B cell (primary cell): Measurements from ENCODE around the gene CDCA7. TPM values are rescaled to one million over a fixed set of nuclear protein-coding genes. Genes with fewer than 3 reads are reported as not detected.

Experiments
- ATAC-seq: fragments of 200-7000 bp; cut with Tn5 transposase; one replicate; pipeline ENCODE4 v1.10.0; 2021; ENCODE audit warnings: low read depth, mild to moderate bottlenecking, moderate number of reproducible peaks, moderate library complexity
- CTCF ChIA-PET: fragments of 350-600 bp; sonication (Branson Sonifier 250); formaldehyde crosslinking; loops from one replicate; lab custom pipeline; 2021; ENCODE audit warnings: antibody characterized with exemption, inconsistent platforms; lab: Charles Lee
- POLR2A ChIA-PET: fragments of 350-600 bp; sonication (Branson Sonifier 250); formaldehyde crosslinking; loops from one replicate; lab custom pipeline; 2021; ENCODE audit warnings: antibody characterized with exemption; lab: Charles Lee
- DNase-seq: peaks from one replicate; pipeline ENCODE4 v3.0.0; 2013
- H2AFZ ChIP-seq: 2 replicates; pipeline ENCODE4 v1.6.1; 2012; ENCODE audit warnings: mild to moderate bottlenecking, low read depth, low read length; ENCODE audit not compliant: insufficient read depth, poor library complexity, severe bottlenecking
- H3K27ac ChIP-seq, 2 donors: 1 replicate in 1 of 2; 2 replicates in 1 of 2; pipeline ENCODE4 v1.5.1; 2012 to 2013; ENCODE audit warnings: low read length in 2 of 2, mild to moderate bottlenecking in 2 of 2, moderate library complexity in 1 of 2
- H3K27me3 ChIP-seq, 4 experiments: fragments of 200-600 bp in 1 of 4; sonication (generic) in 1 of 4; replicated peaks in 1 of 4; 1 replicate in 2 of 4; 2 replicates in 2 of 4; pipeline versions ENCODE4 v1.6.1 to v1.7.0; 2013 to 2016; ENCODE audit warnings: low read length in 3 of 4, mild to moderate bottlenecking in 2 of 4, mixed read lengths in 1 of 4, moderate library complexity in 1 of 4; ENCODE audit not compliant: insufficient read depth in 4 of 4, control insufficient read depth in 3 of 4; ENCODE audit errors: control extremely low read depth in 1 of 4
- H3K36me3 ChIP-seq, 2 experiments: replicated peaks in 1 of 2; 1 replicate in 1 of 2; 2 replicates in 1 of 2; pipeline versions ENCODE4 v1.6.1 to v1.7.1; 2013; ENCODE audit warnings: low read length in 1 of 2; ENCODE audit not compliant: insufficient read depth in 2 of 2, control insufficient read depth in 1 of 2; ENCODE audit errors: control extremely low read depth in 1 of 2, extremely low read depth in 1 of 2
- H3K4me1 ChIP-seq, 2 donors: fragments of 200-600 bp in 1 of 2; sonication (generic) in 1 of 2; 1 replicate in 1 of 2; 2 replicates in 1 of 2; pipeline versions ENCODE4 v1.5.1 to v1.6.1; 2013 to 2017; ENCODE audit warnings: low read length in 2 of 2; ENCODE audit not compliant: control insufficient read depth in 2 of 2, insufficient read depth in 2 of 2
- H3K4me2 ChIP-seq: replicated peaks from 2 replicates; pipeline ENCODE3; 2012; ENCODE audit warnings: mild to moderate bottlenecking, low read depth, low read length; ENCODE audit not compliant: poor library complexity, severe bottlenecking
- H3K4me3 ChIP-seq, 5 experiments: fragments of 200-600 bp in 1 of 5; sonication (generic) in 1 of 5; 1 replicate in 3 of 5; 2 replicates in 2 of 5; pipeline versions ENCODE4 v1.5.1 to v1.7.0; 2011 to 2016; ENCODE audit warnings: low read length in 4 of 5, mild to moderate bottlenecking in 4 of 5, low read depth in 2 of 5, control low read depth in 1 of 5, moderate library complexity in 1 of 5; ENCODE audit not compliant: insufficient read depth in 1 of 5; ENCODE audit errors: control extremely low read depth in 1 of 5, extremely low read depth in 1 of 5
- H3K79me2 ChIP-seq: fragments of 200-600 bp; sonication (generic); one replicate; pipeline ENCODE4 v1.6.0; 2016; ENCODE audit warnings: low read length; ENCODE audit not compliant: control insufficient read depth, insufficient read depth
- H3K9ac ChIP-seq: fragments of 200-600 bp; sonication (generic); 2 replicates; pipeline ENCODE4 v1.6.1; 2017; ENCODE audit warnings: mild to moderate bottlenecking, low read length, moderate library complexity
- H3K9me3 ChIP-seq, 3 donors: one replicate each; pipeline versions ENCODE4 v1.6.1 to v1.7.1; 2013; ENCODE audit warnings: low read length in 2 of 3; ENCODE audit not compliant: control insufficient read depth in 2 of 3, insufficient read depth in 1 of 3; ENCODE audit errors: control extremely low read depth in 1 of 3
- H4K20me1 ChIP-seq: 2 replicates; pipeline ENCODE4 v1.6.0; 2012; ENCODE audit warnings: mild to moderate bottlenecking, low read length; ENCODE audit not compliant: insufficient read depth, control insufficient read depth, poor library complexity, severe bottlenecking
- H3K27ac Mint-ChIP-seq: one replicate; pipeline ENCODE4 v1.8.0; 2021; ENCODE audit warnings: mixed read lengths
- H3K27me3 Mint-ChIP-seq: one replicate; pipeline ENCODE4 v1.8.0; 2021; ENCODE audit warnings: mixed read lengths
- H3K4me1 Mint-ChIP-seq: one replicate; pipeline ENCODE4 v1.8.0; 2021; ENCODE audit warnings: mixed read lengths
- H3K4me3 Mint-ChIP-seq: one replicate; pipeline ENCODE4 v1.8.0; 2021; ENCODE audit warnings: mixed read lengths
- H3K9me3 Mint-ChIP-seq: one replicate; pipeline ENCODE4 v1.8.0; 2022; ENCODE audit warnings: mixed read lengths; ENCODE audit not compliant: insufficient read depth
- EZH2 ChIP-seq: IDR thresholded peaks from 2 replicates; pipeline ENCODE4 v1.6.1; 2012; ENCODE audit warnings: borderline replicate concordance, low read depth, mild to moderate bottlenecking, moderate library complexity, low read length; ENCODE audit not compliant: insufficient read depth, poor library complexity, severe bottlenecking
- WGBS: methylation state at CpG from one replicate; pipeline ENCODE4 v1.1.5; 2013; ENCODE audit warnings: missing lambda C conversion rate; ENCODE audit not compliant: insufficient coverage; 5-methylcytosine and 5-hydroxymethylcytosine counted together
- intact Hi-C: fragments of 100-400 bp; cut with micrococcal nuclease; formaldehyde crosslinking; loops from one replicate; pipeline ENCODE4 v1.10.0; 2022
- polyA plus RNA-seq: library from polyadenylated mRNA; depleted of rRNA; stranded (reverse); fragments of >200 nt; gene quantifications from 2 replicates; pipeline ENCODE4 v1.2.3, GENCODE V29; 2012
- total RNA-seq, 2 donors: library from RNA; stranded (reverse); fragments of 120-200 nt in 1 of 2; gene quantifications; 1 replicate in 1 of 2; 2 replicates in 1 of 2; pipeline versions ENCODE4 v1.2.3 to v1.2.4, GENCODE V29; 2013 to 2022
- TF ChIP-seq, protein P1 (sequence below): fragments of 200-600 bp; IDR thresholded peaks from one replicate; pipeline ENCODE4 v1.8.0; 2022; ENCODE audit warnings: antibody characterized with exemption, mild to moderate bottlenecking

CDCA7 gene
- total and polyA plus RNA-seq, 2 donors (not counting 1 experiment from before 2014, with no cell fraction given) = 2.4 to 3.2 TPM

DNA sequence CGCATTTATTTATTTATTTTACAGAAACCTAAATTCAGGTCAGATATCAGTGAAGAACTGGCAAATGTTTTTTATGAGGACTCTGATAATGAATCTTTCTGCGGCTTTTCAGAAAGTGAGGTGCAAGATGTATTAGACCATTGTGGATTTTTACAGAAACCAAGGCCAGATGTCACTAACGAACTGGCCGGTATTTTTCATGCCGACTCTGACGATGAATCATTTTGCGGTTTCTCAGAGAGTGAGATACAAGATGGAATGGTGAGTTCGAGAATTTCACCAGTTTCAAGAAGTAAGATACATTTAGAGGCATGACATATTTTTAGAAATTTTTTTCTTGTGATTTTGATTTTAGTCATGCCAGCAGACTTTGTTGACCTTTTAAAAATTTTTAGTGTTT is 4.6 kb downstream of the CDCA7 start:
- H3K36me3 ChIP-seq = peaks cover 0 to 1% of the 10 kb centered on the region in 2 experiments
- H3K4me3 ChIP-seq = no peak overlapping the region
- H3K27me3 ChIP-seq = peaks cover 0 to 20% (median 6%) of the 10 kb centered on the region in 4 experiments
- no peak overlapping the region for H2AFZ ChIP-seq
- 83% methylated on average over 6 of the region's 8 CpGs for WGBS
- Mint-ChIP-seq H3K27me3 (peaks cover 12% of the 10 kb centered on the region), H3K27ac (no peak overlapping the region), H3K9me3 (no peaks in the 10 kb centered on the region), H3K4me3 (peak overlapping the region; percentile 26), H3K4me1 (peaks cover 25% of the 10 kb centered on the region)
- H3K9me3 ChIP-seq = peaks cover 0 to 3% (median 0%) of the 10 kb centered on the region in 3 donors
- no peak for TF ChIP-seq EZH2
- TF ChIP-seq, protein P1, sequence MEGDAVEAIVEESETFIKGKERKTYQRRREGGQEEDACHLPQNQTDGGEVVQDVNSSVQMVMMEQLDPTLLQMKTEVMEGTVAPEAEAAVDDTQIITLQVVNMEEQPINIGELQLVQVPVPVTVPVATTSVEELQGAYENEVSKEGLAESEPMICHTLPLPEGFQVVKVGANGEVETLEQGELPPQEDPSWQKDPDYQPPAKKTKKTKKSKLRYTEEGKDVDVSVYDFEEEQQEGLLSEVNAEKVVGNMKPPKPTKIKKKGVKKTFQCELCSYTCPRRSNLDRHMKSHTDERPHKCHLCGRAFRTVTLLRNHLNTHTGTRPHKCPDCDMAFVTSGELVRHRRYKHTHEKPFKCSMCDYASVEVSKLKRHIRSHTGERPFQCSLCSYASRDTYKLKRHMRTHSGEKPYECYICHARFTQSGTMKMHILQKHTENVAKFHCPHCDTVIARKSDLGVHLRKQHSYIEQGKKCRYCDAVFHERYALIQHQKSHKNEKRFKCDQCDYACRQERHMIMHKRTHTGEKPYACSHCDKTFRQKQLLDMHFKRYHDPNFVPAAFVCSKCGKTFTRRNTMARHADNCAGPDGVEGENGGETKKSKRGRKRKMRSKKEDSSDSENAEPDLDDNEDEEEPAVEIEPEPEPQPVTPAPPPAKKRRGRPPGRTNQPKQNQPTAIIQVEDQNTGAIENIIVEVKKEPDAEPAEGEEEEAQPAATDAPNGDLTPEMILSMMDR = no peak
- intact Hi-C loops = no loop called here
- peaks cover 3% of the 10 kb centered on the region for H3K79me2 ChIP-seq
- no peak overlapping the region for H3K27ac ChIP-seq
- POLR2A ChIA-PET = no interaction called here
- H3K9ac ChIP-seq = peak overlapping the region; percentile 9
- CTCF ChIA-PET = no interaction called here
- H3K4me2 ChIP-seq = no peak overlapping the region
- no peaks in the 10 kb centered on the region for H4K20me1 ChIP-seq
- H3K4me1 ChIP-seq = peaks cover 10 to 16% of the 10 kb centered on the region in 2 donors
- DNase-seq = no peak
- no peak for ATAC-seq

DNA sequence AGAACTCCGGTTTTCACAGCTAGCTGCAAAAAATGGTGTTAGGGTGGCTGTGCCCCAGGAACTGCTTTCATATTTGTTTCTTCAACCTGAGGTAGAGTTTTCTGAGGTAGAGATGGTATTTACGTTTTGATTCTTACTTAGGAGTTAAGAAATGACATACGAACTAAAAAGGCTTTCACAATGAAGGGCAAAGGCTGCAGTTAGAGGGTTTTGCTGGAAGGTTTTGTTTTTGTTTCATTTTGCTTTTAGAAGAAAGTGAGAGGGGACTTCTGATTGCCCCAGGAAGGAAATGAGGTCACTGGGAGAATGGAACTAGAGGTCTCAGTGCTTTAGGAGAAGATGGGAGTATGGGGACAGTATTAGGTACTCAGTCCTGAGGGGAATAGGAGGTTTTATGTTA is 15.5 kb downstream of the CDCA7 start:
- intact Hi-C loops = no loop called here
- H3K4me2 ChIP-seq = peak overlapping the region; percentile 11
- no peaks in the 10 kb centered on the region for H3K27me3 ChIP-seq
- no peak overlapping the region for H3K9ac ChIP-seq
- Mint-ChIP-seq H3K9me3 (no peaks in the 10 kb centered on the region), H3K27me3 (no peaks in the 10 kb centered on the region), H3K4me3 (peak overlapping the region; percentile 13), H3K4me1 (peaks cover 6% of the 10 kb centered on the region), H3K27ac (no peak overlapping the region)
- DNase-seq (no peak), ATAC-seq (no peak)
- WGBS = 100% methylated on average over 3 of the region's 3 CpGs
- H4K20me1 ChIP-seq = no peaks in the 10 kb centered on the region
- no peaks in the 10 kb centered on the region for H3K36me3 ChIP-seq
- H3K79me2 ChIP-seq = no peaks in the 10 kb centered on the region
- peak overlapping the region; percentile 52 for H2AFZ ChIP-seq
- no peak overlapping the region for H3K27ac ChIP-seq
- H3K4me3 ChIP-seq = no peak overlapping the region
- CTCF ChIA-PET = no interaction called here
- H3K9me3 ChIP-seq = no peaks in the 10 kb centered on the region
- peaks cover 0 to 3% of the 10 kb centered on the region in 2 donors for H3K4me1 ChIP-seq
- POLR2A ChIA-PET = no interaction called here
- TF ChIP-seq EZH2 = no peak
- TF ChIP-seq, protein P1 = no peak
